ENCODE results near the gene TDO2.

The TDO2 gene

DNA sequence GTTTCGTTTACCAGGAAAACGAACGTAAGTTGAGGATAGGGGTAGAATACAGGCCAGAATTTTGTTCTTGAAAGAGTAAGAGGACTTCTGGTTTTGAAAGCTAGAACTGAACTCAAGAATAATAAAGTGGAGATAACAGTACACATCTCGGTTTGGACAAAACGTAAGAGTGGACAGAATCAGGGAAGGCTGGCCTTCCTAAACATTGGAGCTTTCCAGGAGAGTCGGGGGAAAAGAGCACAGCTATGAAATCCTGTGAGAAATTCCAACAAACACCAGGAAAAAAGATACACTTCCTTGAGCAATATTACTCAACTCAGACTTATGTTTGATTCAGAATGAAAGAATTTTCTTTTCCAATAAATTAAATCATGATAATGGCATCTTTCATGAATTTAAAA is 49.0 kb downstream of the TDO2 start:
- DNase-seq (ENCODE audit: low read depth in 3 of 3, low spot score in 1 of 3): no peak

DNA sequence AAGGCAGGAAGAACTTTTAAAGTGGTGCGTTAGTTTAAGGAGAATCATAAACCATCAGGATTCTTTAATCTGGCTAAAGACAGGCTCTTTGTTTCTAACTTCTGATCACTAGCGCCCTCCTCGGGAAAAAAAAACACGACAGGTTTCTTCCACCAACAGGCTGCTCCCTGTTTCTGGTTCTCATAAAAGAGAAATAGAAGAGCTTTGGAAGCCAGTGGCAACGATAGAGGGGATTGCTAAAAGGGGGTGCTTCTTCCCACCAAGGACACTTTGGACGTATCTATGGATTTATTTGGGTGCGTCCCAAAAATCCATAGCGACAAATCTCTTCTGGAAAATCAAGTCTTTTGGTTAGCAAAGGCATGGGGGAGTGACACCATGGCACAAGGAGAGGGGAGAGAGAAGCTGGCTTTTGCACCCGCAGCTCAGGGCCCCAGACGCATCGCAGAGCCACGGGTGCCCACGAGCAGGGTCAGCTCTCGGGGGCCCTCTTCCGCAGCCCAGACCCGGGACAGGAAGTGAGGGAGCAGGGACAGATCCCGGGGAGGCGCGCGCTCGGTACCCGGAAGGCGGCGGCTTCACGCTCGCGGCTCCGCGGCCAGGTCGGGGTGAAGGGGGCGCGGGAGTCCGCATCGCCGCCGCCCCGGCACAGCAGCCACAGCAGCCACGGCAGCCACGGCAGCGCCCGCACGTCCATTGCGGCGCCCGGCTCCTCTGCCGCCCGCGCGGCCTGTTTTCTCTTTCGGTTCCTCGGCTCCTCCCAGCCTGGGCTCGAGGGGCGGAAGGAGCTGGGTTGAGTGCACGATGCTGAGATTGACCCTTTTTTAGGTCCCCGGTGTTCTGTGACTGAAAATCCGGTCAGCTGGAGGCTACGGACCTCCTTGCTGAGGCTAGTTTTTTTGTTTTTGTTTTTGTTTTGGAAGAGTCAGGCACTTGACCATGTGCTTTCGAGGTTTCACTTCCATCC is 49.9 kb downstream of the TDO2 start, which contains the start of gene CTSO:
CTSO (minus strand) TSS at position 716 of the 967 bp plus-strand sequence; CDS start at position 697, 19 bp downstream.
- DNase-seq (ENCODE audit: low read depth in 3 of 3, low spot score in 1 of 3): peak; percentile 8 to 52 (median 43)

DNA sequence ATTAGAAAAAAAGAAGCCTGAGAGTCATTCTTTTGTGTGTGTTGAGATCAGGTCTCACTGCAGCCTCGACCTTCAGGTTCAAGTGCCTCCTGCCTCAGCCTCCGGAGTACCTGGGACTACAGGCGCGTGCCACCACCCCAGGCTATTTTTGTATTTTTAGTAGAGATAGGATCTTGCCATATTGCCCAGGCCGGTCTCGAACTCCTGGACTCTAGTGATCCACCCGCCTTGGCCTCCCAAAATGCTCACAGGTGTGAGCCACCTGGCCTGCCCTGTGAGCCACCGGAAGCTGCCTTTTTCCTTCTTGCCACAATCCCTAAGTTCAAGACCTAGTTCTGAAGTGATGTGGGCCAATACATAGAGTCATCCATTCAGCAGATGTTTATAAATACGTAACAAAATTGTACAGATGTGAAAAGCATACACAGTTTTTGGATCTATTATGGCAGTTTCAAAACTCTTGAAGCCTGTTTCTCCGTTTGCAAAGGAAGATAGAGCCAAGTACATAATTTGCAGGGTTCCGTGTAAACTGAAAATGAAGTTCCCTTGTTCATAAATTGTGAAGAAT is 50.7 kb downstream of the TDO2 start:
- DNase-seq (ENCODE audit: low read depth in 3 of 3, low spot score in 1 of 3): no peak

DNA sequence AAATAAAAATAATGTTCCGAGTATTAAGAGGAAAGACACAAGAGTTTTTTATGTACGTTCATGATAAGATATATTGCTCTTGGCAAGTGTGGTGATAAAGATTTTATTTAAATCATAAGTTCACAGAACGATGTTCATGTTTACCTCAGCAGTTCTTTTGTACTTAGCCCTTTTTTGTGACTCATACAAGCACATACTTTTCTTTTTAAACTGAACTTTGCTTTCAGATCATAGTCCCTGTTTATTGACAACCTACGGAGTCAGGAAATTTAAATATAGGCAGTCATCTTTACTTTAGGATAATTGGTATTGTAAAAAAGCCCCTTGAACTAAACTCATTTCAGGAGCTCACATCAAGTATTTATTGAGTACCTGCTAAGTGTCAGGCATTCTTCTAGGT is 51.4 kb downstream of the TDO2 start:
- no peak for DNase-seq (ENCODE audit: low read depth in 3 of 3, low spot score in 1 of 3)

DNA sequence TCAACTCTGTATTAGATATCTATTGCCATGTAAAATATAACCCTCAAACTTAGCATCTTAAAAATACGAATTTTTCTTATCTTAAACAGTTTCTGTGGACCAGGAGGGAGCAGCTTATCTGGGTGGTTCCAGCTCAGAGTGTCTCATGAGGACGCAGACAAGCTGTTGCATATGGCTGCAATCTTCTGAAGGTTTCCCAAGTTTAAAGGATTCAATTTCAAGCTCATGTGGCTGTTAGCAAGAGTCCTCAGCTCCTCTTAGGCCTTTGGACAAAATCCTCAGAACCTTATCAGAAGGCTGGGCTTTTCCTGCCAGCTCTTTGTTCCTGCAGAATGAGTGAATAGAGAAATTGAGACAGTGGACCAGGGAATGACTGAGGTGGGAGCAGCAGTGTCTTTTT is 53.0 kb downstream of the TDO2 start:
- DNase-seq (ENCODE audit: low read depth in 3 of 3, low spot score in 1 of 3): no peak

DNA sequence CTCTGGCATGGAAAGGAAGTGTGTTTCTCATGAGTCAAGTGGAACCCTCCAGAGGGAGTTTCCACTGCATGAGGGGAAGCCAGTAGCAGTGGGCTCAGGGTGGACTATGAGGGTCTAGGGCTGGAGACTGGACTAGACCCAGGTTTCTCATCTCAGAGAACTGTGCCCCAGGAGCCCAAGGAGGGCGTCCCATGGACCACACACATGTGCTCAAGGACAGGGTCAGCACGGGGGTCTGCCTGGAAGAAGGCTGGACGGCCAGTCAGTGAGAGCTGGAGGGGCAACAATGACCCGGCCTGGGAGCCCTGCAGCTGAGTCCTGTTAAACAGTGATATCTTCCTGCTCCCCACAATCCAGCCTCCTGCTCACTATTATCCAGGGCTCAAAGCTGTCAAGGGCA is 55.9 kb downstream of the TDO2 start:
- DNase-seq (ENCODE audit: low read depth in 3 of 3, low spot score in 1 of 3): no peak

DNA sequence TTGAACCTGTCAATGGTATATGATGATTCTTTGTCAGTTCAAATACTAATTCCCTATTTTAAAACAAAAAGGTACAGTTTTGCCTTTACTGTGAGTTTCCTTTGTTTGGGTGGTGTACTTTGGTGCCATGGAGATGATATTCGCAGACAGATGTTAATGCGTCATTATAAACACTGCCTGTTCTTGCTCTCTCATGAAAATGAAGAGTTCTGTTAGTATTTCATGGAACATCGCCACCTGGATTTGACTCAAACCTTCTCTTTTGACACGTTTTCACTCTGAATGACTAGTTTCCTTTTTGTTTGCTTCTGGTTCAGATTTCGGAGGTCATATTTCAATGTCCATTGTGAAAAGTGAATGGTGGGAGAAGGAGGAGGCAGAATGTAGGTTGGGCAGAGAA is 57.0 kb downstream of the TDO2 start:
- no peak for DNase-seq (ENCODE audit: low read depth in 3 of 3, low spot score in 1 of 3)

DNA sequence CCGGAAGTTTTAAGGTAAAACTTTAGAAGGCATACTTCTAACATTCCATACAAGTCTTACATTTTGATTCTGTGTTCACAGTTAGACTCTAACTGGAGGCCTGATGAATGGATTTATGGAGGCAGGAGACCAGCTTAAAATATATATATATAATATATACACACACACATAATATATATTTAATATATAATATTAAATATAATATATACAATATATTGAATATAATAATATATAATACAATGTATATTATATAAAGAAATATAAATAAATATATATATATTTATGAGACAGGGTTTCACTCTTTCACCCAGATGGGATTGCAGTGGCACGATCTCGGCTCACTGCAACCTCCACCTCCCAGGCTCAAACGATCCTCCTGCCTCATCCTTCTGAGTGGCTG is 58.1 kb downstream of the TDO2 start:
- no peak for DNase-seq (ENCODE audit: low read depth in 3 of 3, low spot score in 1 of 3)

DNA sequence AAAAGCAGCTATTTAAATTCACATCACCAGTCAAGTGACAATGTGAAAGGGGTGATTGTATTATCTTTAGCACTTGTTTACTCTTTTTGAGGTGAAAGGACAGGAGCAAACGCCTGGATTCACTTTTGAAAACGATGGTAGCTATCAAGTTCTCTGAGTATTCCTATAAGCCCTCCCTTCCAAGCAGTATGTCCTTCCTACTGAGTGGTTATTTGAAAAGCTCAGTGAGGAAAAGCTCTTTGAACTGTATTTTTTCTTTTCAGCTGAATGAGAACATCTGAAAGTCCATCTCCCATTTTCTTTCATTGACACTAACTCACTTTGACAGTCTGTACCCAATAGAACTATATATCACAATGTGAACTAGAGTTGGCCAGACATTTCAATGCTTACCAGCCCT is 59.3 kb downstream of the TDO2 start:
- no peak for DNase-seq (ENCODE audit: low read depth in 3 of 3, low spot score in 1 of 3)

DNA sequence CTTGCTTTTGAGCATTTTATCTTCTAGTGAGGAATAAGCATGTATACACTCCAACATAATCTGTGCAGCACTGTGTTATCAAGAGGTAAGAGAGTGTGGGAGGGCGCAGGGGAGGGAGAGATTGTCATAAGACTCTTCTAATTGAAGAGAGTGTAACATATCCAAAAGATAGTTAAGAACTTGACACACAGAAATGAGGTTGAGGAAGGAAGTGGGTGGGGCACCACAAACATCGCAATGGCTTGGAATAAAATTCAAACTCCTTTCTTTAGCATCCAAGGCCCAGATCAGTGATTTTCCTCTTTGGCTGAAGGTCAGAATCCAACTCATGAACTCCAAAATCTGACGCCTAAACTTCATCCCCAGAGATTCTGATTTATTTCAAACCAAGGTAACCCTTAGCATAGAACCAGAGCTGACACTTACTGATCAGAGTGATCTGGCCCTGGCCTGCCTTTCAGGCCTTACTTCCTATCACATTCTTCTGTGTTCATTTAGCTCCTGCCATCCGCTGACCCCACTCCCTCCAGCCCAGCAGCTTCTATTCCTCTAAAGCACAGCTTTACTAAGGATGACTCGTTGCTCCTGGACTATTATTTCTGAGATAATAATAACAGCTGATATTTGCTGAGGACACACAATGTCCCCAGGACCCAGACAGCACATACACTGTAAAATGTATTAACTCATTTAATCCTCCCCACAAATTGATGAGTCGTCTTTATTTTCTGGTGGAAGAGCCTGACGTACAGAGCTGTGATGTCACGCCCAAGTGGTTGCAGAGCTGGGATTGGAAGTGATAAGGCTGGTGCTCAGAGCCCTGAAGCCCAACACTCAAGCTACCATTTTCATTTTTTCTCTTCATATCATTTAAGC is 60.8 kb downstream of the TDO2 start:
- no peak for DNase-seq (ENCODE audit: low read depth in 3 of 3, low spot score in 1 of 3)

DNA sequence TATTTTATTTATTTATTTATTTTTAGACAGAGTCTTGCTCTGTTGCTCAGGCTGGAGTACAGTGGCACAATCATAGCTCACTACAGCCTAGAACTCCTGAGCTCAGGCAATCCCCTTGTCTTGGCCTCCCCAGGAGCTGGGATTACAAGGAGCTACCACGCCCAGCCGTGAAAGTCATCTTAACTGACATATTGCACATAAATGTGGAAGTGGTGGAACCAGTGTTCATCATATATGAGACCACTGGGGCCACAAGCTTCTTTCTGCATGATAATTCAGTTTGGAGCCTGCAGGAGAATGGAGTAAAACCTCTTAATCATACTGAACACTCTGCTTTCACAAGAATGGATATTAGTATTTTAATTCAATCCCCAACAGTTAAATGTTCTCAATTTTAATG is 62.7 kb downstream of the TDO2 start:
- no peak for DNase-seq (ENCODE audit: low read depth in 3 of 3, low spot score in 1 of 3)

DNA sequence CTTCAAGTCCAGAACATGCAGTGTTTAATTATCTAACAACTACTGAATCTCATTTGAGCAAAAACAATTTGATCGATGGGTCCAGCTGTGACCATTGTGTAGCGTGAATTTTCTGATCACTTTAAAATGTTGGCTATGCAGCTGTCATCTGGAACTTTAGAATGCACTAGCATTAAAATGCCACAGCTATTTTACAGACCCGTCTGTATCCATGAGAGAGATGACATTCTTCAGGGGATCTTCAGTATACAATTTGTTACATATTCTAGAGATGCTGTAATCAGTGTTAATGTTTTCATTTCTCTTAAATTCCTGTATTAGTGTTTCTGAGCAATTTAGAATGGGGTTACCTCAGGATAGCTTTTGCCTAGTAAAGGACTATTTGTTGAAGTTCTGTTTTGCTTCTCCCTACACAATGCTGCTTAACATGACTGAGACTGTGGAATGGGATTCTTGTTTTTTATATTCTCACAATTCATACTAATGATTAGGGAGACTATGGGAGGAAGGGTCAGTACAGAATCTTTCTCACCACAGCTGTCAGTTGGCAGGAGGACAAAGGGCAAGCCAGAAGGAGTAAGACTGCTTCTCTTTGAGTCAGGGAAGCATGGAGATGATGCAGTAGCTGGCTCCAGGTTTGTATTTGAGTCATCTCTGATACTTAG is 63.4 kb downstream of the TDO2 start:
- DNase-seq (ENCODE audit: low read depth in 3 of 3, low spot score in 1 of 3): no peak
